MM.1S (cell line): ENCODE results near the gene ANO10.

ENCODE experiments used
- EZH2 ChIP-seq: fragments of 300-600 bp; sonication (generic); optimal IDR thresholded peaks from 2 replicates; pipeline ENCODE3; 2017; ENCODE audit warnings: low read depth, mild to moderate bottlenecking, antibody characterized with exemption, low read length, mixed read lengths
- EZH2phosphoT487 ChIP-seq: fragments of 300-600 bp; sonication (generic); IDR thresholded peaks from 2 replicates; pipeline ENCODE4 v1.6.1; 2018; ENCODE audit warnings: antibody characterized with exemption, low read length
- TF ChIP-seq, protein P1 (sequence below): fragments of 300-600 bp; sonication (generic); IDR thresholded peaks from 2 replicates; pipeline ENCODE4 v1.5.1; 2016; ENCODE audit warnings: antibody characterized with exemption, low read length, mixed read lengths

DNA sequence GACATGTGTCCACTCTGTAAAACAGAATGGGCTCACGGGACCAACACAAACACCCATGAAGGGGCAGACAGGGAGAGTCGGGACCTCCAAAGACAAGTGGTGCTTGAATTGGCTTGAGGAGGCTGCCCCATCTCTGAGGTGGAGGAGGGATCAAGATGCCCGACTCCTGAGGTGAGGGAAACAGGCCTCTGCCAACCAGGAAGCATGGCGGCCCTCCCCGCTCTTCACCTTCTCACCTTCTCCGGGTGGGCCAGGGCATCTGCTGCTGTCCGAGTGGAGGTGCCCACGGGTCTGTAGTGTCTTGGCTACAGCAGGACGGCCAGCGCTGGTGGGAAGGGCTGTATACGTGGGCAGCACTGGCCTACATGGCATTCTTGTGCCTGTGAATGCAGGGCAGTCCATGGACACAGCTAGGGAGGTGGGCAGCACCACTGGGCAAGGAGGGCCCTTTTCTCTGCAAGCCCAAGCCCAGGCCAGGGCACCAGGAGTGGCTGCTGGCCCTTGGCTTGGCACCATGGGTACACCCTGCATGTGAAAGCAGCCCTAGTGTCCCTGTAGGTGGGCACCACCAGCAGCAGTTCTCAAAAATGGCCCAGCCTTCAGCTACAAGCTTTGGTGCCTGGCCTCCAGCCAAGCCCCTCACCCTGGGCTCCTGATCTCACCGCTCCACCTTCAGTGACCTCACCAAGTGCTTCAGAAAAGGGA is 256.1 kb downstream of the ANO10 start:
- TF ChIP-seq EZH2 (no peak), EZH2phosphoT487 (no peak)
- TF ChIP-seq, protein P1, sequence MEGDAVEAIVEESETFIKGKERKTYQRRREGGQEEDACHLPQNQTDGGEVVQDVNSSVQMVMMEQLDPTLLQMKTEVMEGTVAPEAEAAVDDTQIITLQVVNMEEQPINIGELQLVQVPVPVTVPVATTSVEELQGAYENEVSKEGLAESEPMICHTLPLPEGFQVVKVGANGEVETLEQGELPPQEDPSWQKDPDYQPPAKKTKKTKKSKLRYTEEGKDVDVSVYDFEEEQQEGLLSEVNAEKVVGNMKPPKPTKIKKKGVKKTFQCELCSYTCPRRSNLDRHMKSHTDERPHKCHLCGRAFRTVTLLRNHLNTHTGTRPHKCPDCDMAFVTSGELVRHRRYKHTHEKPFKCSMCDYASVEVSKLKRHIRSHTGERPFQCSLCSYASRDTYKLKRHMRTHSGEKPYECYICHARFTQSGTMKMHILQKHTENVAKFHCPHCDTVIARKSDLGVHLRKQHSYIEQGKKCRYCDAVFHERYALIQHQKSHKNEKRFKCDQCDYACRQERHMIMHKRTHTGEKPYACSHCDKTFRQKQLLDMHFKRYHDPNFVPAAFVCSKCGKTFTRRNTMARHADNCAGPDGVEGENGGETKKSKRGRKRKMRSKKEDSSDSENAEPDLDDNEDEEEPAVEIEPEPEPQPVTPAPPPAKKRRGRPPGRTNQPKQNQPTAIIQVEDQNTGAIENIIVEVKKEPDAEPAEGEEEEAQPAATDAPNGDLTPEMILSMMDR: no peak
